Putamen (tissue), 1 donor: ENCODE measurements around the gene SUGP2.
"Not testable (repeated sequence)": the region's sequence is repeated elsewhere in the genome, so short reads cannot be mapped to it uniquely, and the experiment has no call there.

Experiments
- DNase-seq: peaks from one replicate; pipeline ENCODE4 v3.0.0-alpha.2; 2016; ENCODE audit warnings: low spot score

The SUGP2 gene

GRCh38 chr19:18990128-18990708 is 43.1 kb downstream of the SUGP2 start:
- no peak for DNase-seq

GRCh38 chr19:18989316-18989715 is 44.0 kb downstream of the SUGP2 start:
- DNase-seq: no peak

DNA sequence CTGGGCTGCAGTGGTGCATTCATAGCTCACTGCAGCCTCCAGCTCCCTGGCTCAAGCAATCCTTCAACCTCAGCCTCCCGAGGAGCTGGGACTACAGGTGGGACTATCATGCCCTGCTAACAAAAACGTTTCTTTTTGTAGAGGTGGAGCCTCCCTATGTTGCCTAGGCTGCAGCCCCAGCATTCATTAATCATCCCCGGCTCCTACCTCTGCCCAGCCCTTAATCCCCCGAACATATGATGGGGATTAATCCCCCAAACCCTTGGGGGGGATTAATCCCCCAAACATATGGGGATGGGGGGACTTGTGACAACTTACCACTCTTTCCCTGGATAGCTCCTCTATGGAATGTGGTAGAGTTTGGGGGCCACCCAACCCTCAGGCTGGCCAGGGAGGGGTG is 45.9 kb downstream of the SUGP2 start:
- DNase-seq: no peak

DNA sequence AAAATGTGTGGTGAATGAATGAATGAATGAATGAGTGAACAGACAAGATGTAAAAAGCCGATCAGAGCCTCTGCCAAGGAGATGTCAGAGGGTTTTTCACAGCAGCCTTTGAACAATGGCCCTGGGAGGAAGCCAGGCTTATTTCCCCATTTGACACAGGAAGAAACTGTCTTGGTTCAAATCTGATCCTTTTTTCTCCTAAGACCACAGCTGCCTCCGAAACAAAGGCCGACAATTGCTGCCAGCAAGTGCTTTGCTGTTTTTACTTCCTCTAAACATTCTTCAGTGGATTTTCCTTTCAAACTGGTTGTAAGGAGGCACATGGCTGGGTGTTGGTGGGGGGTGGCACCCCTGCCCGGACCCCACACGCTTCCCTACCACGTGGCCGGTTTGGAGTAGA is 48.1 kb downstream of the SUGP2 start:
- DNase-seq: peak; percentile 62

DNA sequence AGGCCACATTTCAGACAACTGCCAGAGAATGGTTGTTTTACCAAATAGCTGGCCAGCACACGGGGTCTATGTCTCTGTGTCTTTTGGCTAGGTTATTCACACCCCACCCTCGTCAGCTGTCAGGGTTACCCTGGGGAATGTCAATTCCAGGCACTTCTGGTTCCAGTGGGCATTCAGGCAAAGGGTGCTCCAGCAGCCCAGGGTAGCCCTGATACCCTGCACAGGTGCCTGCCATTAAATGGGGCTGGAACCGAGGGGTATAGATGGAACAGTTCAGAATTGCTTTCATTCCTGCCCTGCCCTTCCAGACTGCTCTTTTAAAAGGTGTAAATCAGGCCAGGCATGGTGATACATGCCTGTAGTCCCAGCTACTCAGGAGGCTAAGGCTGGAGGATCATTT is 49.1 kb downstream of the SUGP2 start:
- DNase-seq: no peak

DNA sequence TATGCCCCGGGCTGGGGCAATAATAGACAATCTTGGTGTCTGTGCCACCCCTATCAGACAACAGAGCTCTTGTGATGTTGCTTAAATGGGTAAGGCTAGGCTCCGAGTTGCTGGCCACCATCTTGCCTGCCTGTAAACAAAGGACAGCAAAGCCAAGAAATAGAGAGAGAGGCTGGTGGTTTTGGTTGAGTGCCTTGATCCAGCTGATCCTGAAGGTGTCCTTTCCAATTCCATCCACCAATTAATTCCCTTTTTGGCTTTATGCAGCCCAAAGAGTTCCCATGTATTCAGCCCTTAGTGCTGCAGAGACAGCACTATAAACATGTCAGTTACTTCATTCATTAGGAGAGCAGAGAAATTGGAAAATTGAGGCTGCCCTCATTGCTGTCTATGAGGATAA is 50.6 kb downstream of the SUGP2 start:
- DNase-seq: no peak

GRCh38 chr19:18980432-18981020 is 52.8 kb downstream of the SUGP2 start:
- no peak for DNase-seq

- DNase-seq: no peak
Measured at GRCh38 chr19:18978616-18979015, 54.7 kb downstream of the SUGP2 start.

GRCh38 chr19:18975869-18976268 is 57.4 kb downstream of the SUGP2 start:
- no peak for DNase-seq

GRCh38 chr19:18975011-18975410 is 58.3 kb downstream of the SUGP2 start:
- no peak for DNase-seq

- DNase-seq: no peak
Measured at GRCh38 chr19:18972851-18973250, 60.5 kb downstream of the SUGP2 start.

- DNase-seq: no peak
Measured at GRCh38 chr19:18972301-18972811, 61.0 kb downstream of the SUGP2 start.

DNA sequence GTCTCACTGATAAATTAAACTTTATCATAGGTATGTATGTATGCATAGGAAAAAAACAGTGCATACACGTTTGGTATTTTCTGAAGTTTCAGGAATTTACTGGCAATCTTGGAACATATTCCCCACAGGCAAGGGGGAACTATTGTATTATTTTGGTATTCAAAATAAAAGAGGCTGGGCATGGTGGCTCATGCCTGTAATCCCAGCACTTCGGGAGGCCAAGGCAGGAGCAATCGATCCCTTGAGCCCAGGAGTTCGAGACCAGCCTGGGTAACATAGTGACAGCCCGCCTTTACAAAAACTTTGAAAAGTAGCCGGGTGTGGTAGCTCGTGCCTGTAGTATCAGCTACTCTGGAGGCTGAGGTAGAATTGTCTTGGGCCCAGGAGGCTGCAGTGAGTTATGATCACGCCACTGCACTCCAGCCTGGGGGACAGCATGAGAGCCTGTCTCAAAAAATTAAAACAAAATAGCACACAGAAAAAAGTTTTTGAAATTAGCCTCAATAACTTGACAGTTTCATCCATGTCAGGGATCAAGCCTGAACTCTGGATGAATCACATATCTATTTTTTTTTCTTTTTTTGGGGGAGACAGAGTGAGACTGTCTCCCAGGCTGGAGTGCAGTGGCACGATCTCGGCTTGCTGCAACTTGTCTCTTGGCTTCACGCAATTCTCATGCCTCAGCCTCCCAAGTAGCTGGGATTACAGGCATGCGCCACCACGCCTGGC is 63.2 kb downstream of the SUGP2 start:
- DNase-seq: no peak

- DNase-seq: no peak
Measured at GRCh38 chr19:18967358-18968146, 65.8 kb downstream of the SUGP2 start.

DNA sequence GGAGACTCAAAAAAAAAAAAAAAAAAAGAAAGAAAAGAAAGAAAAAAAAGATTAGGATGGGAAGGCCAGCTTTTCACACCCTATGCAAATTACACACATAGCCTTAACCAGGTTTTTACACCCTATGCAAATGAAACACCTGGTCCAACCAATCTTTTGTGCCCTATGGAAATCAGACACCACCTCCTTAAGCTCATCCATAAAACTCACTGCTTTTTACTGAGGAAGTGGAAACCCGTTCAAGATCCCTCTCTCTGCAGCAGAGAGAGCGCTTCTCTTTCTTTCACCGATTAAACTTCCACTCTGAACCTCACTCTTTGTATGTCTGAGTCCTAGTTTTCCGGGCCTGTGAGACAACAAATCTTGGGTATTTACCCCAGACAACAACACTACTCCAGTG is 67.0 kb downstream of the SUGP2 start:
- DNase-seq: no peak

DNA sequence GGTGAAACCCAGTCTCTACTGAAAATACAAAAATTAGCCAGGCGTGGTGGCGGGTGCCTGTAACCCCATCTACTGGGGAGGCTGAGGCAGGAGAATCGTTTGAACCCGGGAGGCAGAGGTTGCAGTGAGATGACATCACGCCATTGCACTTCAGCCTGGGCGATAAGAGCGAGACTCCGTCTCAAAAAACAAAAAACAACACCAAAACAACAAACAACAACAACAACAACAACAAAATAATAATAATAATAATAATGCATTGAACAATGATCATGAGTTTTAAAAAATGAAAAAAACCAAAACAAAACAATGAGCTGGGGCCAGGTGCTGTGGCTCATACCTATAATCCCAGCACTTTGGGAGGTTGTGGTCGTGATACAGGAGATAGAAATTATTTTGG is 69.2 kb downstream of the SUGP2 start:
- no peak for DNase-seq

DNA sequence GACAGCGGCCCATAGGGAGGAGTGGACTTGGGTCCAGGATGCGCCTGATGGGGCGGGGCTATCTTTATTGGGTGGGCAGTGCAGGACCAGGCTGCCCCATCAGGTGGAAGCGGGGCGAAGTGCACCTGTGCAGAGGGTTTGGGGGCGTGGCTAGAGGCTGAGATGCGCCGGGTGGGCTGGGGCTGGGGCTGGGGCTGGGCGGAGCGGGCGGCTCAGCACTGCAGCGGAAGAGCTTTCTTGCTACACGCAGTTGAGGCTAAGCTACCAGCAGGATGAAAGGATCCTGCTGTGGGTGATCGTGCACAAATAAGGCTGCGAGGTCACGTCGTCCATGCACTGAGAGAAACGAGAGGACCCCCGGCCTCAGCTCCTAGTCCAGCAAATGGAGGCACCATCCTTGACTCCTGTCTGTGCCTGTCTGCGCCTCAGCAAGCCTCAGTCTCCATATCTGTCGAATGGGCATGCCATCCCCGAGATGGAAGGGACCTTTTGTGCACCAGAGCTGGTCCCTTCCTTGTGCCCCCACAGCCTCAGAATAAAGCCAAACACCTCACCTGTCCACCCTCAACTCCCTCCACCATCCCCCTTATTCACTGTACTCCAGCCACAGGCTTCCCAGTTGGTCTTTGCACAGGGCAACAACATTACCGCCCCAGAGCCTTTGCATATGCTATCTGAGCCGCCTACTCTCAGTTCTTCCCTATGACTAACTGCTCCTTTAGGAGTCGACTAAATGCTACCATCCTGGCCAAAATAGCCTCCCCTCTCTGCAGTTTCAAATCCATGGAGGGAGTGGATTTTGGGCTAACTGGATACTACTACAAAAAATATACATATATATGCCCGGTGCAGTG is 71.3 kb downstream of the SUGP2 start:
- no peak for DNase-seq

GRCh38 chr19:18960370-18960769 is 72.9 kb downstream of the SUGP2 start:
- DNase-seq: no peak

- no peak for DNase-seq
Measured at GRCh38 chr19:18955042-18955441, 78.3 kb downstream of the SUGP2 start.

GRCh38 chr19:18954094-18954493 is 79.2 kb downstream of the SUGP2 start:
- DNase-seq: no peak

DNA sequence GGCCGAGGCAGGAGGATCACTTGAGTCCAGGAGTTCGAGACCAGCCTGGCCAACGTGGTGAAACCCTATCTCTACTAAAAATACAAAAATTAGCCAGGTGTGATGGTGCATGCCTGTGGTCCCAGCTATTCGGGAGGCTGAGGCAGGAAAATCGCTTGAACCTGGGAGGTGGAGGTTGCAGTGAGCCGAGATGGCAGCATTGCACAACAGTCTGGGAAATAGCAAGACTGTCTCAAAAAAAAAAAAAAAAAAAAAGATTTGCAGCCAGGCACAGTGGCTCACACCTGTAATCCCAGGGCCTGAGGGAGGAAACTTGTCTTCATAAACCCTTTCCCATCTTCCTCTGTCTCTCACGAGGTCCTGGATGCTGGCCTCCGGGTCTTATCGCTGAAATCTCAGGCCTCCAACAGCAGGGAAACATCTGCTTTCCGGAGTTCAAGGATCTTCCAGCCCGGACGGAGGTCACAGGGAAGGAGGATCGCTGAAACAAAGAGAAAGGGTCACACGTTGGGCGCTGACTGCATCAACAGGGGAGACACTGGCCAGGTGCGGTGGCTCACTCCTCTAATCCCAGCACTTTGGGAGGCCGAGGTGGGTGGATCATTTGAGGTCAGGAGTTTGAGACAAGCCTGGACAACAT is 80.8 kb downstream of the SUGP2 start:
- DNase-seq: not testable (repeated sequence)
